A549 (cell line): ENCODE measurements around the gene FSIP2.

Source experiments
- CHD2 ChIP-seq: fragments of 150-350 bp; IDR thresholded peaks from 2 replicates; pipeline ENCODE4 v1.6.1; 2014; ENCODE audit warnings: low read length; ENCODE audit not compliant: partially characterized antibody
- MAZ ChIP-seq: fragments of 150-350 bp; IDR thresholded peaks from 2 replicates; pipeline ENCODE4 v1.6.1; 2014; ENCODE audit warnings: antibody characterized with exemption, low read depth, low read length, borderline replicate concordance
- POLR2A ChIP-seq: IDR thresholded peaks from 2 replicates; pipeline ENCODE4 v1.6.1; 2012; ENCODE audit warnings: mild to moderate bottlenecking, low read length
- TF ChIP-seq, protein P1 (sequence below): fragments of 200-600 bp; sonication (generic); IDR thresholded peaks from 2 replicates; pipeline ENCODE4 v1.6.1; 2016; ENCODE audit warnings: antibody characterized with exemption, mild to moderate bottlenecking, moderate library complexity
- TF ChIP-seq, protein P2 (sequence below): IDR thresholded peaks from 2 replicates; pipeline ENCODE4 v1.6.1; 2012
- TF ChIP-seq, protein P3 (sequence below): fragments of >200 bp; sonication (Bioruptor Twin); formaldehyde crosslinking; IDR thresholded peaks from 3 replicates; pipeline ENCODE4 v1.5.1; 2016

DNA sequence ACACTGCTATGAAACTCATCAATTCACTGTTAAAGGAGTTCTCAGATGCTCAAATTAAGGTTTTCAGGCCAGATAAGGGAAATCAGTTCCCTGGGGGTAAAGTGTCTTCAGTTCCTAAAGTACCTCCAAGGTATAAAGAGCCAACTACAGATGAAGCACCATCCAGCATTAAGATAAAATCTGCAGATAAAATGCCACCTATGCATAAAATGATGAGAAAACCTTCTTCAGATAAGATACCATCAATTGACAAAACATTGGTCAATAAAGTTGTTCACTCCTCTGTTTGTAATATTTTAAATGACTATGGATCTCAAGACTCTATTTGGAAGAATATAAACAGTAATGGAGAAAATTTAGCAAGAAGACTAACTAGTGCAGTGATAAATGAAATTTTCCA, 68.2 kb downstream of the FSIP2 start:
- TF ChIP-seq CHD2: no peak
- TF ChIP-seq, protein P1, sequence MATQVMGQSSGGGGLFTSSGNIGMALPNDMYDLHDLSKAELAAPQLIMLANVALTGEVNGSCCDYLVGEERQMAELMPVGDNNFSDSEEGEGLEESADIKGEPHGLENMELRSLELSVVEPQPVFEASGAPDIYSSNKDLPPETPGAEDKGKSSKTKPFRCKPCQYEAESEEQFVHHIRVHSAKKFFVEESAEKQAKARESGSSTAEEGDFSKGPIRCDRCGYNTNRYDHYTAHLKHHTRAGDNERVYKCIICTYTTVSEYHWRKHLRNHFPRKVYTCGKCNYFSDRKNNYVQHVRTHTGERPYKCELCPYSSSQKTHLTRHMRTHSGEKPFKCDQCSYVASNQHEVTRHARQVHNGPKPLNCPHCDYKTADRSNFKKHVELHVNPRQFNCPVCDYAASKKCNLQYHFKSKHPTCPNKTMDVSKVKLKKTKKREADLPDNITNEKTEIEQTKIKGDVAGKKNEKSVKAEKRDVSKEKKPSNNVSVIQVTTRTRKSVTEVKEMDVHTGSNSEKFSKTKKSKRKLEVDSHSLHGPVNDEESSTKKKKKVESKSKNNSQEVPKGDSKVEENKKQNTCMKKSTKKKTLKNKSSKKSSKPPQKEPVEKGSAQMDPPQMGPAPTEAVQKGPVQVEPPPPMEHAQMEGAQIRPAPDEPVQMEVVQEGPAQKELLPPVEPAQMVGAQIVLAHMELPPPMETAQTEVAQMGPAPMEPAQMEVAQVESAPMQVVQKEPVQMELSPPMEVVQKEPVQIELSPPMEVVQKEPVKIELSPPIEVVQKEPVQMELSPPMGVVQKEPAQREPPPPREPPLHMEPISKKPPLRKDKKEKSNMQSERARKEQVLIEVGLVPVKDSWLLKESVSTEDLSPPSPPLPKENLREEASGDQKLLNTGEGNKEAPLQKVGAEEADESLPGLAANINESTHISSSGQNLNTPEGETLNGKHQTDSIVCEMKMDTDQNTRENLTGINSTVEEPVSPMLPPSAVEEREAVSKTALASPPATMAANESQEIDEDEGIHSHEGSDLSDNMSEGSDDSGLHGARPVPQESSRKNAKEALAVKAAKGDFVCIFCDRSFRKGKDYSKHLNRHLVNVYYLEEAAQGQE: no peak
- TF ChIP-seq, protein P2, sequence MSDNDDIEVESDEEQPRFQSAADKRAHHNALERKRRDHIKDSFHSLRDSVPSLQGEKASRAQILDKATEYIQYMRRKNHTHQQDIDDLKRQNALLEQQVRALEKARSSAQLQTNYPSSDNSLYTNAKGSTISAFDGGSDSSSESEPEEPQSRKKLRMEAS: no peak
- TF ChIP-seq MAZ: no peak
- TF ChIP-seq, protein P3, sequence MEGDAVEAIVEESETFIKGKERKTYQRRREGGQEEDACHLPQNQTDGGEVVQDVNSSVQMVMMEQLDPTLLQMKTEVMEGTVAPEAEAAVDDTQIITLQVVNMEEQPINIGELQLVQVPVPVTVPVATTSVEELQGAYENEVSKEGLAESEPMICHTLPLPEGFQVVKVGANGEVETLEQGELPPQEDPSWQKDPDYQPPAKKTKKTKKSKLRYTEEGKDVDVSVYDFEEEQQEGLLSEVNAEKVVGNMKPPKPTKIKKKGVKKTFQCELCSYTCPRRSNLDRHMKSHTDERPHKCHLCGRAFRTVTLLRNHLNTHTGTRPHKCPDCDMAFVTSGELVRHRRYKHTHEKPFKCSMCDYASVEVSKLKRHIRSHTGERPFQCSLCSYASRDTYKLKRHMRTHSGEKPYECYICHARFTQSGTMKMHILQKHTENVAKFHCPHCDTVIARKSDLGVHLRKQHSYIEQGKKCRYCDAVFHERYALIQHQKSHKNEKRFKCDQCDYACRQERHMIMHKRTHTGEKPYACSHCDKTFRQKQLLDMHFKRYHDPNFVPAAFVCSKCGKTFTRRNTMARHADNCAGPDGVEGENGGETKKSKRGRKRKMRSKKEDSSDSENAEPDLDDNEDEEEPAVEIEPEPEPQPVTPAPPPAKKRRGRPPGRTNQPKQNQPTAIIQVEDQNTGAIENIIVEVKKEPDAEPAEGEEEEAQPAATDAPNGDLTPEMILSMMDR: no peak
- TF ChIP-seq POLR2A: no peak
